Measurements from ENCODE around the gene DIP2B. TPM values are rescaled to one million over a fixed set of nuclear protein-coding genes. Genes with fewer than 3 reads are reported as not detected.

The DIP2B gene
- total and polyA plus RNA-seq, 2 of the 13 experiments (the other 11 are each of a cell fraction or from before 2014, with no cell fraction given), result 32.1 to 35.8 TPM

DNA sequence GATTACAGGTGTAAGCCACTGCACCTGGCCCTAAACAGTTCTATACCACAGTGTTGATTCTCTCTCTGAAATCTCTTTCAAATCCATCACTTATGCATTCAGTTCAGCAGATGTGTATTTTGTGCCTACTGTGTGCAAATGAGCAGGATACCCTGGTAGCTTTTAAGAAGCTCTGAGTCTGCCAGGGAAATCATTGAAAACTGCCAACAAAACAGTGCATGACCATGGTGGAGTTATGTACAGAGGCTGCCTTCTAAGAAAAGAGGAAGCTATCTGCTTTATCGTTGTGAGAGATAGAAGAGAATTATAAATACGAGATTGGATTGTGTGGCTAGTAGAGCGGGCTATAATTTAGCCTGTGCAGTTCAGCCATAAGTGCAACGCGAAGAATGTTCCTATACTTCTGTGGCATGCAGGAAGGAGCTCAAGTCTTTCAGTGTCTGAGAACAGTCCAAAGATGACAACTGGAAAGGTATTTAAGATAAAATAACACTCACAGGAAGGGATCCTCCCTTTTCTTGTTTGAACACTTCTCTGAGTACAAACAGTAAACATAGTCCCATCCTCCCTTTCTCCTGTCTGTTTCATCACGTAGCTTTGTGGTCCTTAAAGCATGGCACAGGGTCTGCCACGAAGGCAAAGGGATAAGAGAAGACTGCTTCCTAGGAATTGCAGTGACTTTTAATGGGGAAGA is 4.3 kb downstream of the DIP2B start (continued):
- TF ChIP-seq SOX13 (IDR thresholded peaks at IDR 0.05), result no peak
- TF ChIP-seq SOX13 (CRISPR knock-in tag; conservative IDR thresholded peaks at IDR 0.05 in 1 of 2, IDR thresholded peaks at IDR 0.05 in 1 of 2), result peak in 1 of 2 experiments; percentile 82; a peak in 2 of 4 replicates
- TF ChIP-seq, protein P1, sequence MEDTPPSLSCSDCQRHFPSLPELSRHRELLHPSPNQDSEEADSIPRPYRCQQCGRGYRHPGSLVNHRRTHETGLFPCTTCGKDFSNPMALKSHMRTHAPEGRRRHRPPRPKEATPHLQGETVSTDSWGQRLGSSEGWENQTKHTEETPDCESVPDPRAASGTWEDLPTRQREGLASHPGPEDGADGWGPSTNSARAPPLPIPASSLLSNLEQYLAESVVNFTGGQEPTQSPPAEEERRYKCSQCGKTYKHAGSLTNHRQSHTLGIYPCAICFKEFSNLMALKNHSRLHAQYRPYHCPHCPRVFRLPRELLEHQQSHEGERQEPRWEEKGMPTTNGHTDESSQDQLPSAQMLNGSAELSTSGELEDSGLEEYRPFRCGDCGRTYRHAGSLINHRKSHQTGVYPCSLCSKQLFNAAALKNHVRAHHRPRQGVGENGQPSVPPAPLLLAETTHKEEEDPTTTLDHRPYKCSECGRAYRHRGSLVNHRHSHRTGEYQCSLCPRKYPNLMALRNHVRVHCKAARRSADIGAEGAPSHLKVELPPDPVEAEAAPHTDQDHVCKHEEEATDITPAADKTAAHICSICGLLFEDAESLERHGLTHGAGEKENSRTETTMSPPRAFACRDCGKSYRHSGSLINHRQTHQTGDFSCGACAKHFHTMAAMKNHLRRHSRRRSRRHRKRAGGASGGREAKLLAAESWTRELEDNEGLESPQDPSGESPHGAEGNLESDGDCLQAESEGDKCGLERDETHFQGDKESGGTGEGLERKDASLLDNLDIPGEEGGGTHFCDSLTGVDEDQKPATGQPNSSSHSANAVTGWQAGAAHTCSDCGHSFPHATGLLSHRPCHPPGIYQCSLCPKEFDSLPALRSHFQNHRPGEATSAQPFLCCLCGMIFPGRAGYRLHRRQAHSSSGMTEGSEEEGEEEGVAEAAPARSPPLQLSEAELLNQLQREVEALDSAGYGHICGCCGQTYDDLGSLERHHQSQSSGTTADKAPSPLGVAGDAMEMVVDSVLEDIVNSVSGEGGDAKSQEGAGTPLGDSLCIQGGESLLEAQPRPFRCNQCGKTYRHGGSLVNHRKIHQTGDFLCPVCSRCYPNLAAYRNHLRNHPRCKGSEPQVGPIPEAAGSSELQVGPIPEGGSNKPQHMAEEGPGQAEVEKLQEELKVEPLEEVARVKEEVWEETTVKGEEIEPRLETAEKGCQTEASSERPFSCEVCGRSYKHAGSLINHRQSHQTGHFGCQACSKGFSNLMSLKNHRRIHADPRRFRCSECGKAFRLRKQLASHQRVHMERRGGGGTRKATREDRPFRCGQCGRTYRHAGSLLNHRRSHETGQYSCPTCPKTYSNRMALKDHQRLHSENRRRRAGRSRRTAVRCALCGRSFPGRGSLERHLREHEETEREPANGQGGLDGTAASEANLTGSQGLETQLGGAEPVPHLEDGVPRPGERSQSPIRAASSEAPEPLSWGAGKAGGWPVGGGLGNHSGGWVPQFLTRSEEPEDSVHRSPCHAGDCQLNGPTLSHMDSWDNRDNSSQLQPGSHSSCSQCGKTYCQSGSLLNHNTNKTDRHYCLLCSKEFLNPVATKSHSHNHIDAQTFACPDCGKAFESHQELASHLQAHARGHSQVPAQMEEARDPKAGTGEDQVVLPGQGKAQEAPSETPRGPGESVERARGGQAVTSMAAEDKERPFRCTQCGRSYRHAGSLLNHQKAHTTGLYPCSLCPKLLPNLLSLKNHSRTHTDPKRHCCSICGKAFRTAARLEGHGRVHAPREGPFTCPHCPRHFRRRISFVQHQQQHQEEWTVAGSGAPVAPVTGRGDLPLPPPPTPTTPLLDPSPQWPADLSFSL (CRISPR knock-in tag; IDR thresholded peaks at IDR 0.05), result peak; percentile 33; the same call in 1 of the 2 replicates
- TF ChIP-seq ZNF101 (CRISPR knock-in tag; IDR thresholded peaks at IDR 0.05; ENCODE audit: borderline replicate concordance, low read depth), result no peak
- no peak for TF ChIP-seq MLLT10 (CRISPR knock-in tag; IDR thresholded peaks at IDR 0.05)
- peak; percentile 81; the same call in 1 of the 2 replicates for TF ChIP-seq SOX5 (CRISPR knock-in tag; IDR thresholded peaks at IDR 0.05; ENCODE audit: borderline replicate concordance)
- TF ChIP-seq SAFB2 (CRISPR knock-in tag; IDR thresholded peaks at IDR 0.05; ENCODE audit: borderline replicate concordance, low read depth), result no peak
- no peak for TF ChIP-seq HOXA5 (CRISPR knock-in tag; IDR thresholded peaks at IDR 0.05)
- TF ChIP-seq MEF2D (CRISPR knock-in tag; IDR thresholded peaks at IDR 0.05), result peak; percentile 35; the same call in 1 of the 2 replicates
- TF ChIP-seq, protein P2, sequence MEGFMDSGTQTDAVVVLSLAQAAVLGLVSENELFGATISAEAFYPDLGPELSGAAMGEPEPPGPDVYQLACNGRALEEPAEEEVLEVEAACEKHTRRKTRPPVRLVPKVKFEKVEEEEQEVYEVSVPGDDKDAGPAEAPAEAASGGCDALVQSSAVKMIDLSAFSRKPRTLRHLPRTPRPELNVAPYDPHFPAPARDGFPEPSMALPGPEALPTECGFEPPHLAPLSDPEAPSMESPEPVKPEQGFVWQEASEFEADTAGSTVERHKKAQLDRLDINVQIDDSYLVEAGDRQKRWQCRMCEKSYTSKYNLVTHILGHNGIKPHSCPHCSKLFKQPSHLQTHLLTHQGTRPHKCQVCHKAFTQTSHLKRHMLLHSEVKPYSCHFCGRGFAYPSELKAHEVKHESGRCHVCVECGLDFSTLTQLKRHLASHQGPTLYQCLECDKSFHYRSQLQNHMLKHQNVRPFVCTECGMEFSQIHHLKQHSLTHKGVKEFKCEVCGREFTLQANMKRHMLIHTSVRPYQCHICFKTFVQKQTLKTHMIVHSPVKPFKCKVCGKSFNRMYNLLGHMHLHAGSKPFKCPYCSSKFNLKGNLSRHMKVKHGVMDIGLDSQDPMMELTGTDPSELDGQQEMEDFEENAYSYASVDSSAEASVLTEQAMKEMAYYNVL (CRISPR knock-in tag; IDR thresholded peaks at IDR 0.05; ENCODE audit: borderline replicate concordance), result peak; percentile 99
- TF ChIP-seq HDAC1 (CRISPR knock-in tag; IDR thresholded peaks at IDR 0.05), result 0 out of 2 replicates have a peak, but pooled peaks have one; percentile 30
- no peak for TF ChIP-seq SRSF9 (IDR thresholded peaks at IDR 0.05; ENCODE audit: borderline replicate concordance, insufficient read depth, low read depth, low read length, poor library complexity, severe bottlenecking)
- TF ChIP-seq FOXJ3 (CRISPR knock-in tag; IDR thresholded peaks at IDR 0.05; ENCODE audit: borderline replicate concordance), result peak; percentile 42; the same call in 1 of the 2 replicates
- TF ChIP-seq GATAD2A (CRISPR knock-in tag; IDR thresholded peaks at IDR 0.05), result peak; percentile 86
- no peak for TF ChIP-seq GABPA (IDR thresholded peaks at IDR 0.05; ENCODE audit: low read depth, low read length)
- TF ChIP-seq GABPA (CRISPR knock-in tag; IDR thresholded peaks at IDR 0.05; ENCODE audit: low read depth), result peak; percentile 15; the same call in 1 of the 2 replicates
- TF ChIP-seq, protein P3, sequence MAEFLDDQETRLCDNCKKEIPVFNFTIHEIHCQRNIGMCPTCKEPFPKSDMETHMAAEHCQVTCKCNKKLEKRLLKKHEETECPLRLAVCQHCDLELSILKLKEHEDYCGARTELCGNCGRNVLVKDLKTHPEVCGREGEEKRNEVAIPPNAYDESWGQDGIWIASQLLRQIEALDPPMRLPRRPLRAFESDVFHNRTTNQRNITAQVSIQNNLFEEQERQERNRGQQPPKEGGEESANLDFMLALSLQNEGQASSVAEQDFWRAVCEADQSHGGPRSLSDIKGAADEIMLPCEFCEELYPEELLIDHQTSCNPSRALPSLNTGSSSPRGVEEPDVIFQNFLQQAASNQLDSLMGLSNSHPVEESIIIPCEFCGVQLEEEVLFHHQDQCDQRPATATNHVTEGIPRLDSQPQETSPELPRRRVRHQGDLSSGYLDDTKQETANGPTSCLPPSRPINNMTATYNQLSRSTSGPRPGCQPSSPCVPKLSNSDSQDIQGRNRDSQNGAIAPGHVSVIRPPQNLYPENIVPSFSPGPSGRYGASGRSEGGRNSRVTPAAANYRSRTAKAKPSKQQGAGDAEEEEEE (CRISPR knock-in tag; IDR thresholded peaks at IDR 0.05; ENCODE audit: borderline replicate concordance), result no peak
- TF ChIP-seq, protein P4, sequence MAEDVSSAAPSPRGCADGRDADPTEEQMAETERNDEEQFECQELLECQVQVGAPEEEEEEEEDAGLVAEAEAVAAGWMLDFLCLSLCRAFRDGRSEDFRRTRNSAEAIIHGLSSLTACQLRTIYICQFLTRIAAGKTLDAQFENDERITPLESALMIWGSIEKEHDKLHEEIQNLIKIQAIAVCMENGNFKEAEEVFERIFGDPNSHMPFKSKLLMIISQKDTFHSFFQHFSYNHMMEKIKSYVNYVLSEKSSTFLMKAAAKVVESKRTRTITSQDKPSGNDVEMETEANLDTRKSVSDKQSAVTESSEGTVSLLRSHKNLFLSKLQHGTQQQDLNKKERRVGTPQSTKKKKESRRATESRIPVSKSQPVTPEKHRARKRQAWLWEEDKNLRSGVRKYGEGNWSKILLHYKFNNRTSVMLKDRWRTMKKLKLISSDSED (CRISPR knock-in tag; IDR thresholded peaks at IDR 0.05), result no peak
